ENCODE data around the gene TBC1D22A. TPM values are rescaled to one million over a fixed set of nuclear protein-coding genes. Genes with fewer than 3 reads are reported as not detected.

TBC1D22A gene
- total RNA-seq, 1 donor from 2014 or later: 14.3 TPM

DNA sequence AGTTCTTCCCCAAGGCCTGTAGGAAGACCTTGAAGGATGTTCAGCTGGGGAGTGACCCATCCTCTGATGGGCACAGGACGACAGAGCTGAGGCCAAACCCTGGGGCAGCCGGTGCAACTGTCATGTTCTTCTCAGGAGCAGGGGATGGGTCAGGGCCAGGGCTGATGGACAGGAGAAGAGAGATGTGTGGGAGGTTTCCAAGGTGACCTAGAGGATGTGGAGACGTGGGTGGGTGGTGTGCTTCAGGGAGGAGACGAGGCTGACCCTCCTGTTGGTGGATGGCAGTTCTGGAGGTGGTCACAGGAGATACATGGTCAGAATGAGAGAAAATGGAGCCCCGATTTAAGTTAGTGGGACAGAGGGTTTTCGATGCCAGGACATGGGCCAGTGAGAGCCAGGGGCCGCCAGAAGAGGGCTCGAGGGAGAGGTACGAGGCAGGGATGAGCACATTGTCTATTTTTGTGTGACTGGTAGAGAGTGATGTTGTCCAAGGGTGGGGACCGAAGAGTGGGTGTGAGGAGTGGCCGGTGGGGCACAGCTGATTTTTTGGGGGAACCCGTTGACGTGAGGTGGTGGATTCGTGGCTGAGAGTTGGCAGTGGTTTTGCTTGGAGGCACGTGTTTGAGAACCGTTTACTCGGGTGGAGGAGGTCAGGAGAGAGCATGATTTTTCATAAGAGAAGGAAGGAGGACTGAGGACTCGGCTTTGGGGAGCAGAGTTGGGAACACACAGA is 14.6 kb downstream of the TBC1D22A start:
- no peaks in the 10 kb centered on the region for H3K9me3 Mint-ChIP-seq
- peak overlapping the region; percentile 76 for H3K27ac Mint-ChIP-seq (ENCODE audit: unreplicated experiment)
- no peaks in the 10 kb centered on the region for H3K27me3 Mint-ChIP-seq (ENCODE audit: low read depth)
- H3K4me3 Mint-ChIP-seq: no peak overlapping the region
- TF ChIP-seq, protein P1, sequence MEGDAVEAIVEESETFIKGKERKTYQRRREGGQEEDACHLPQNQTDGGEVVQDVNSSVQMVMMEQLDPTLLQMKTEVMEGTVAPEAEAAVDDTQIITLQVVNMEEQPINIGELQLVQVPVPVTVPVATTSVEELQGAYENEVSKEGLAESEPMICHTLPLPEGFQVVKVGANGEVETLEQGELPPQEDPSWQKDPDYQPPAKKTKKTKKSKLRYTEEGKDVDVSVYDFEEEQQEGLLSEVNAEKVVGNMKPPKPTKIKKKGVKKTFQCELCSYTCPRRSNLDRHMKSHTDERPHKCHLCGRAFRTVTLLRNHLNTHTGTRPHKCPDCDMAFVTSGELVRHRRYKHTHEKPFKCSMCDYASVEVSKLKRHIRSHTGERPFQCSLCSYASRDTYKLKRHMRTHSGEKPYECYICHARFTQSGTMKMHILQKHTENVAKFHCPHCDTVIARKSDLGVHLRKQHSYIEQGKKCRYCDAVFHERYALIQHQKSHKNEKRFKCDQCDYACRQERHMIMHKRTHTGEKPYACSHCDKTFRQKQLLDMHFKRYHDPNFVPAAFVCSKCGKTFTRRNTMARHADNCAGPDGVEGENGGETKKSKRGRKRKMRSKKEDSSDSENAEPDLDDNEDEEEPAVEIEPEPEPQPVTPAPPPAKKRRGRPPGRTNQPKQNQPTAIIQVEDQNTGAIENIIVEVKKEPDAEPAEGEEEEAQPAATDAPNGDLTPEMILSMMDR (conservative IDR thresholded peaks at IDR 0.05): no peak
- DNase-seq (ENCODE audit: low read depth, low spot score): no peak
- peaks cover 11% of the 10 kb centered on the region for H3K4me1 Mint-ChIP-seq
- H3K36me3 Mint-ChIP-seq (ENCODE audit: low read depth): no peaks in the 10 kb centered on the region

DNA sequence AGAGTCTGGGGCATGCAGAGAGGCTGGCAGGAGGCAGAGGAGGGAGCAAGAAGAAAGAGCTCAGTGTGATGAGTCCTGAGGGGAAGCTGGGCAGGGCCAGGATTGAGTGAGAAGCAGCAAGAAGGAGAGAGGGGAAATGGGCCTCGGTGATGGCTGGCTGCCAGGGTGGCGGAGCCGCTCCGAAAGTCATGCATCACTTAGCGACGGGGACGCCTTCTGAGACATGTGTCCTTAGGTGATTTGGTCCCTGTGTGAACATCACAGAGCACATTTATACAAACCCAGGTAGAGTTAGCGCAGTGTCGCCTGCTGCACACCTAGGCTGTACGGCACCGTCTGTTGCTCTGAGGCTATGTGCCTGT is 15.1 kb downstream of the TBC1D22A start:
- TF ChIP-seq, protein P1 (conservative IDR thresholded peaks at IDR 0.05): no peak
- no peaks in the 10 kb centered on the region for H3K27me3 Mint-ChIP-seq (ENCODE audit: low read depth)
- no peaks in the 10 kb centered on the region for H3K9me3 Mint-ChIP-seq
- peak overlapping the region; percentile 52 for H3K27ac Mint-ChIP-seq (ENCODE audit: unreplicated experiment)
- H3K4me1 Mint-ChIP-seq: peaks cover 11% of the 10 kb centered on the region
- no peak for DNase-seq (ENCODE audit: low read depth, low spot score)
- no peaks in the 10 kb centered on the region for H3K36me3 Mint-ChIP-seq (ENCODE audit: low read depth)
- H3K4me3 Mint-ChIP-seq: no peak overlapping the region

DNA sequence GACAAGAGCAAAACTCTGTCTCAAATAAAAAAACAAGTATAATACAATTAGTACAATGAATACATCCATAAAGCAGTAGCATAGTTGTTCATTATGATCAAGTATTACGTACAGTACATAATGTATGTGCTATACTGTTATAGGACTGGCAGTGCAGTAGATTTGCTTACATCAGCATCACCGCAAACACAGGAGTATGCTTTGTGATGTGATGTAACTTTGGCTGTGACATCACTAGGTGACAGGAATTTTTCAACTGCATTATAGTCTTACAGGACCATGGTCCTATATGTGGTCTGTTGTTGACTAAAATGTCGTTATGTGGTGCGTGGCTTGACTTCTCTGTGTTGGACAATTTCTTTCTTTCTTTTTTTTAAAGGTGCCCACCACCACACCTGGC is 16.6 kb downstream of the TBC1D22A start:
- Mint-ChIP-seq H3K36me3 (ENCODE audit: low read depth) (no peaks in the 10 kb centered on the region), H3K9me3 (no peaks in the 10 kb centered on the region), H3K4me1 (peaks cover 11% of the 10 kb centered on the region), H3K4me3 (no peak overlapping the region), H3K27me3 (ENCODE audit: low read depth) (no peaks in the 10 kb centered on the region), H3K27ac (ENCODE audit: unreplicated experiment) (no peak overlapping the region)
- TF ChIP-seq, protein P1 (conservative IDR thresholded peaks at IDR 0.05): no peak
- no peak for DNase-seq (ENCODE audit: low read depth, low spot score)

DNA sequence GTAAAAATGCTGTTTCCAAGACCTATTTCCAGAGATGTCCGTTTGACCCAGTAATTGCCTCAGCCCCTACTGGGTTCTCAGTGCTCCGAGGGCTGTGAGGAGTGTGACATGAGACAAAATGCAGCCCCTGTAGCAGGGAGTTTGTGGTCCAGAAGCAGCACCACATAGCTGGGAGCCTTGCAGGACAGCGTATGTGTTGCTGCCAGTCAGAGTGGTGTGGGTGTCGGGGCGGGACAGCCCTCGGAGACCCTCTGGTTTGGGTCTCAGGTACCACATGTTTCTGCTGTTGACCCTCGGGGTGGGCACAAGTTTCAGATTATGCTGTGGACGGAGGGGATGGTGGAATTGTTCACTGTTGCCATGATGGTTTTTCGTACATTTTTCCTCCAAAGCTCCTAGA is 17.2 kb downstream of the TBC1D22A start:
- Mint-ChIP-seq H3K27ac (ENCODE audit: unreplicated experiment) (no peak overlapping the region), H3K4me3 (no peak overlapping the region), H3K27me3 (ENCODE audit: low read depth) (no peaks in the 10 kb centered on the region), H3K9me3 (no peaks in the 10 kb centered on the region), H3K36me3 (ENCODE audit: low read depth) (no peaks in the 10 kb centered on the region), H3K4me1 (peaks cover 11% of the 10 kb centered on the region)
- TF ChIP-seq, protein P1 (conservative IDR thresholded peaks at IDR 0.05): no peak
- DNase-seq (ENCODE audit: low read depth, low spot score): no peak

DNA sequence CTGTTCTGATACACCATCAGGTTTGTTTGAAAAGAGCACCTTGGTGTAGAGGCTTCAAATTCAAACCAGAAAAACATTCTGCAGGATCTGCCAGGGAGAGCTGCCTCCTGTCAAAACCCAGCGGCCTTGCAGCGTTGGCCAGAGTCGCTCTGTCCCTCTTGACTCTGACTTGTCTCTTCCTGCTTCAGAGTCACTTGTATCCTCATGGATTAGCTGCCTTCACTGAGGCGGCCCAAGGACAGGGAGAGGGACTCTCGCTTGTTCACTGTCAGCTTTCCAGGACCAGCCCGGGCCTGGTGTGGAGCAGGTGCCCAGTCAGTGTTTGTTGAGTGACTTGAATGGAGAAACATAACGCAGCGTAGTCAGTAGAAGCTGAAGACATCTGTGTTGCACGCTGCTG is 18.0 kb downstream of the TBC1D22A start:
- Mint-ChIP-seq H3K4me3 (no peak overlapping the region), H3K9me3 (no peaks in the 10 kb centered on the region), H3K36me3 (ENCODE audit: low read depth) (peaks cover 2% of the 10 kb centered on the region), H3K27ac (ENCODE audit: unreplicated experiment) (peak overlapping the region; percentile 54), H3K4me1 (peaks cover 11% of the 10 kb centered on the region), H3K27me3 (ENCODE audit: low read depth) (no peaks in the 10 kb centered on the region)
- DNase-seq (ENCODE audit: low read depth, low spot score): no peak
- TF ChIP-seq, protein P1 (conservative IDR thresholded peaks at IDR 0.05): no peak

Measured in neural crest cell (in vitro differentiated cells).